ENCODE results near the gene NLRP6. TPM values are rescaled to one million over a fixed set of nuclear protein-coding genes. Genes with fewer than 3 reads are reported as not detected.

The NLRP6 gene
- total RNA-seq: 1 to 10 TPM; 1.7 to 3.0 (median 2.3) TPM
- 1.3 TPM for total RNA-seq (2013)

- H3K27ac Mint-ChIP-seq: peak within 1 kb of the TSS; percentile 13 to 48
- intact Hi-C loops (cut with micrococcal nuclease): no loop called here
- H3K4me3 Mint-ChIP-seq: peak within 1 kb of the TSS; percentile 83
- ATAC-seq: no peak
- no peaks in the 10 kb centered on the region for H3K9me3 Mint-ChIP-seq
- no peaks in the 10 kb centered on the region for H3K36me3 Mint-ChIP-seq
- DNase-seq: peak in 1 of 2 donors; percentile 34
- no peaks in the 10 kb centered on the region for H3K36me3 ChIP-seq (ENCODE audit: control insufficient read depth, insufficient read depth, low read length)
- H3K9me3 ChIP-seq (ENCODE audit: control insufficient read depth, insufficient read depth, low read length): no peaks in the 10 kb centered on the region
- no peak for TF ChIP-seq CTCF (IDR thresholded peaks at IDR 0.05)
- peaks cover 0 to 32% of the 10 kb centered on the region in 2 donors for H3K27me3 Mint-ChIP-seq (ENCODE audit: low read depth in 2 of 2)
- peaks cover 18 to 44% of the 10 kb centered on the region in 2 donors for H3K4me1 Mint-ChIP-seq
- peaks cover 53% of the 10 kb centered on the region for H3K4me1 ChIP-seq (ENCODE audit: control insufficient read depth, insufficient read depth, low read length)
- H3K27me3 ChIP-seq (ENCODE audit: control insufficient read depth, insufficient read depth, low read length): peaks cover 23% of the 10 kb centered on the region
- WGBS (ENCODE audit: insufficient coverage): 94% methylated on average over 21 of the region's 21 CpGs
- H3K4me3 ChIP-seq (ENCODE audit: low read length): no peak within 1 kb of the TSS
- H3K27ac ChIP-seq (ENCODE audit: low read length): no peak within 1 kb of the TSS
Measured at GRCh38 chr11:278001-278951, at the start of gene NLRP6. Gene NLRP6, plus strand, starts transcription at chr11:278407. Its CDS starts 163 bp downstream, at chr11:278570.

GRCh38 chr11:230431-230830 is 47.8 kb upstream of the NLRP6 start:
- Mint-ChIP-seq H3K27ac (no peak overlapping the region), H3K9me3 (no peaks in the 10 kb centered on the region), H3K4me1 (peaks cover 4 to 6% of the 10 kb centered on the region in 2 donors), H3K36me3 (no peaks in the 10 kb centered on the region), H3K27me3 (ENCODE audit: low read depth in 2 of 2) (no peaks in the 10 kb centered on the region), H3K4me3 (no peak overlapping the region)
- intact Hi-C loops (cut with micrococcal nuclease): no loop called here
- Histone ChIP-seq H3K27ac (ENCODE audit: low read length) (no peak overlapping the region), H3K4me1 (ENCODE audit: control insufficient read depth, insufficient read depth, low read length) (peaks cover 6% of the 10 kb centered on the region), H3K36me3 (ENCODE audit: control insufficient read depth, insufficient read depth, low read length) (peaks cover 2% of the 10 kb centered on the region), H3K4me3 (ENCODE audit: low read length) (no peak overlapping the region), H3K27me3 (ENCODE audit: control insufficient read depth, insufficient read depth, low read length) (no peaks in the 10 kb centered on the region), H3K9me3 (ENCODE audit: control insufficient read depth, insufficient read depth, low read length) (no peaks in the 10 kb centered on the region)
- no peak for TF ChIP-seq CTCF (IDR thresholded peaks at IDR 0.05)
- WGBS (ENCODE audit: insufficient coverage): 96% methylated on average over 10 of the region's 10 CpGs
- ATAC-seq (no peak), DNase-seq (no peak)

GRCh38 chr11:232783-233565 is 45.2 kb upstream of the NLRP6 start:
- peak overlapping the region; percentile 45 for H3K4me3 Mint-ChIP-seq

More at GRCh38 chr11:232783-233565, 45.2 kb upstream of the NLRP6 start:
- no peak for TF ChIP-seq CTCF (IDR thresholded peaks at IDR 0.05)
- Mint-ChIP-seq H3K9me3 (no peaks in the 10 kb centered on the region), H3K27me3 (ENCODE audit: low read depth in 2 of 2) (no peaks in the 10 kb centered on the region), H3K36me3 (no peaks in the 10 kb centered on the region), H3K4me1 (peaks cover 23 to 27% of the 10 kb centered on the region in 2 donors), H3K27ac (peak overlapping the region in 1 of 2 donors; percentile 9)
- no peak overlapping the region for H3K27ac ChIP-seq (ENCODE audit: low read length)
- peaks cover 20% of the 10 kb centered on the region for H3K4me1 ChIP-seq (ENCODE audit: control insufficient read depth, insufficient read depth, low read length)
- ATAC-seq: no peak
- H3K36me3 ChIP-seq (ENCODE audit: control insufficient read depth, insufficient read depth, low read length): peaks cover 2% of the 10 kb centered on the region
- WGBS (ENCODE audit: insufficient coverage): 96% methylated on average over 20 of the region's 20 CpGs
- no peaks in the 10 kb centered on the region for H3K27me3 ChIP-seq (ENCODE audit: control insufficient read depth, insufficient read depth, low read length)
- intact Hi-C loops (cut with micrococcal nuclease): no loop called here
- no peak for DNase-seq
- no peaks in the 10 kb centered on the region for H3K9me3 ChIP-seq (ENCODE audit: control insufficient read depth, insufficient read depth, low read length)
- H3K4me3 ChIP-seq (ENCODE audit: low read length): no peak overlapping the region
